Lower leg skin (tissue), 3 donors: ENCODE data around the gene NOTCH1.

ENCODE experiments used
- CTCF ChIP-seq, 3 donors: fragments of 450-650 bp; IDR thresholded peaks; one replicate each; pipeline ENCODE4 v1.5.1; 2016; ENCODE audit warnings: antibody characterized with exemption in 3 of 3, mild to moderate bottlenecking in 3 of 3, moderate library complexity in 2 of 3
- POLR2A ChIP-seq, 2 donors: fragments of 450-650 bp; IDR thresholded peaks; one replicate each; pipeline ENCODE4 v1.6.1; 2016 to 2017; ENCODE audit warnings: antibody characterized with exemption in 2 of 2, mild to moderate bottlenecking in 1 of 2, moderate library complexity in 1 of 2

GRCh38 chr9:136572828-136573625 lies 27.2 kb upstream of the NOTCH1 start:
- no peak for TF ChIP-seq CTCF (IDR thresholded peaks at IDR 0.05)
- no peak for TF ChIP-seq POLR2A (IDR thresholded peaks at IDR 0.05)
